Esophagus mucosa (tissue), 1 donor: ENCODE results near the gene UBXN6. TPM values are rescaled to one million over a fixed set of nuclear protein-coding genes. Genes with fewer than 3 reads are reported as not detected.
A peak's percentile ranks its signal among the peaks of the same experiment; 100 is the strongest.

Source experiments
- ATAC-seq: fragments of 200-7000 bp; cut with Tn5 transposase; one replicate; pipeline ENCODE4 v1.9.1; 2020
- total RNA-seq: library from RNA; stranded (reverse); gene quantifications from one replicate; pipeline ENCODE4 v1.2.4, GENCODE V29; 2023
- donor health status: DM: yes; HTN: yes; CAD: no.

Gene UBXN6
- total RNA-seq, 1 donor from 2014 or later, result 68.9 TPM

DNA sequence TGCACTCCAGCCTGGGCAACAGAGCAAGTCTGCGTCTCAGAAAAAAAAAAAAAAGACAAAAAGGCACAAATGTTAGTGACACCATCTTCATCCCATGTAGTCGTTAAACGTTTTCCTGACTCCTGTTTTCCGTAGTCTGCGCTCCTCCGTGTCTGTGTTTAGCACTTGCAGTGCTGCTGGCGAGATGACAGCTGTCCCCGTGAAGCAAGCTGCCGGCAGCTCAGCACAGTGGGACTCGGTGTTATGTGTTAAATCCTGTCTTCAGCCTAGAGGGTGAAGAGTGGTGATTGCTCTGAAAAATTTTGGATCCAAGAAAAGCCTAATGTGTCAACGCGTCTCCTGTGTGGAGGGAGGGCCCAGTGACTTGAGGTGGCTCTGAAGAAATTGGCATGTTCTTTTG lies 18.4 kb downstream of the UBXN6 start:
- no peak for ATAC-seq

DNA sequence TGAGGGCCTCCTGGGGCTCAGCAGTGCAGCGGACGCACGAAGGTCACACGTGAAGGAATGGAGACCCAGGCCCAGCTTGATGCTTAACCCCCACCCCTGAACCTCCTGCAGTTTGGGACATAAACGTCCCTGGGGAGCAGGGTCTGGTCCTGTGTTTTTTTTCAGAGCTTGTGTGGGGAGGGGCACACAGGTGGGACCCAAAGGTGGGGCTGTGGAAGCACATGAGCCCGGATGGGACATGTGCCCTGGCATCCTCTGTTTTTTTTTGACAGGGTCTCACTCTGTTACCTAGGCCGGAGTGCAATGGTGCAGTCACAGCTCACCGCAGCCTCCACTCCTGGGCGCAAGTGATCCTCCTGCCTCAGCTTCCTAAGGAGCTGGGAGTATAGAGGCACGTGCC lies 20.5 kb downstream of the UBXN6 start:
- no peak for ATAC-seq

DNA sequence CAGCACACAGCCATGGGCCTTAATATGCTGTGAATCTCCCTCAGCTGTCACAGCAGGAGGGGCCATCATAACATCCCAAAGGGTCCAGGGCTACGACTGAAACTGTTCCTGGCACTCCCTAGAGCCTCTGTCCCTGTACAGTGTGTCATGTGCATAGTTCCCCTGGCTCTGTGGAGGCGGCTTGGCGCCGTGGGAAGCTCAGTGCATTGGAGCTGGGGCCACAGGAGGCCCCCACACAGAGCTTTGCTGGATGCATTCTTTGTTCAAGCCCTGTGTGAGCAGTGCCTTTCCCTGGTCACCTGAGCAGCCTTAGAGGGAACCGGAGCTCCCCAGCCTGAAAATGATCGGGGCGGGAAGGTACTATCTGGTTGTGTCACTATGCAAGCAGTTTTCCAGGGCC lies 21.4 kb downstream of the UBXN6 start:
- ATAC-seq, result peak; percentile 15

DNA sequence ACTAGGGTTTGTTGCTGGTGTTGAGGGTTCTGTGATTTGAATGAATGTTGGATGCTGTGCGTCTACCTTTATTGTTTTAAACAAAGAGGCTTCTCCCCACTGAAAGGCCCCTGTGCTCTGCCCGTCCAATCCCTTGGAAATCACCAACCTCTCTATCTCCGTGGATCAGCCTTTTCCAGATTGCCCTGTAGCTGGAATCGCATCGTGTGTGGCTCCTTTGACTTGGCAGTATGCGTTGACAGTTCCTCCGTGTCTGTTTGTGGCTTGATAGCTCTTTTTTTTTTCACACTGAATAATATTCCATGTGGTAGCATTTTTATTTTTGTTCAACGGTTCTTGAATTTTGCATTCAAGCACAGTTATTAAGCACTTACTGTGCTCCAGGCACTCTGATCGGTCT lies 23.2 kb downstream of the UBXN6 start:
- no peak for ATAC-seq

DNA sequence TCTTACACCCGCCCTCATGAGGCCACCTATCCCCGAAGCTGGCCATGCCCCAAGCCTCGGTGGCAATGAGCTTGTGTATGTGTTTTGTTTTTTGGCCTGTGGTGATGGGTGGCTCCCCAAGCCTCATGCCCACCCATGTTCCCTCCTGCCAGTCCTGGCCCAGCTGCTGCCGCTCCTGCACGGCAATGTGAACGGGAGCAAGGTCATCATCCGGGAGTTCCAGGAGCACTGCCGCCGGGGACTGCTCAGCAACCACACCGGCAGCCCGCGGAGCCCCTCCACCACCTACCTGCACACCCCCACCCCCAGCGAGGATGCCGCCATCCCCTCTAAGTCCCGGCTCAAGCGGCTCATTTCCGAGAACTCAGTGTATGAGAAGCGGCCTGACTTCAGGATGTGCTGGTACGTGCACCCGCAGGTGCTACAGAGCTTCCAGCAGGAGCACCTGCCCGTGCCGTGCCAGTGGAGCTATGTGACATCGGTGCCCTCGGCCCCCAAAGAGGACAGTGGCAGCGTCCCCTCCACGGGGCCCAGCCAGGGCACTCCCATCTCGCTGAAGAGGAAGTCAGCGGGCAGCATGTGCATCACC lies 24.6 kb downstream of the UBXN6 start:
- ATAC-seq, result no peak

DNA sequence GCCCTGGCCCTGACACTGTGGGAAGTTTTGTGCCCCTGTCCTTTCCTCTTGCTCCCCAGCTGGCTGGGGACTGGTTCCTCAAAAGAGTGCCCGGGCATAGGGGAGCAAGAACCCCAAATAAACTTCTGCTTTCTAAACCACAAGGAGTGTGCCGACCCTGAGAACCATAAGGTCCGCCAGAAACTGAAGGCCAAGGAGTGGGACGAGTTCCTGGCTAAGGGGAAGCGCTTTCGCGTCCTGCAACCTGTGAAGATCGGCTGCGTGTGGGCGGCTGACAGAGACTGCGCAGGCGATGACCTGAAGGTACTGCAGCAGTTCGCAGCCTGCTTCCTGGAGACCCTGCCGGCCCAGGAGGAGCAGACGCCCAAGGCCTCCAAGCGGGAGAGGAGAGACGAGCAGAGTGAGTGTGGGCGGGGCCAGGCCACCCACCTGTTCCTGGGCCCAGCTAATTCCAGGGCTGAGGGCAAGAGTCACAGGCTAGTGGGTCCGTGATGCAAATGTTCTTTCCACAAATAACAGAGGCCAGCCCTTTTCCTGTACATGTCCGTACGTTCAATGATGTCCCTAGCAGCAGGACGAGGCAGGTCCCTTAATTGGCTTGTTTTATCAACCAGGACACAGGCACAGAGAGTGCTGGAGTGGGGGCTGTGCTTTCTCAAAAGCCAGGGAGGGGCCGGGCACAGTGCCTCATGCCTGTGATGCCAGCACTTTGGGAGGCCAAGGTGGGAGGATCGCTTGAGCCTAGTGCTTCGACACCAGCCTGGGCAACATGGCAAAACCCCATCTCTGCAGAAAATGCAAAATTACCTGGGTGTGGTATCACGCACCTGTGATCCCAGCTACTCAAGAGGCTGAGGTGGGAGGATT lies 25.6 kb downstream of the UBXN6 start:
- no peak for ATAC-seq

DNA sequence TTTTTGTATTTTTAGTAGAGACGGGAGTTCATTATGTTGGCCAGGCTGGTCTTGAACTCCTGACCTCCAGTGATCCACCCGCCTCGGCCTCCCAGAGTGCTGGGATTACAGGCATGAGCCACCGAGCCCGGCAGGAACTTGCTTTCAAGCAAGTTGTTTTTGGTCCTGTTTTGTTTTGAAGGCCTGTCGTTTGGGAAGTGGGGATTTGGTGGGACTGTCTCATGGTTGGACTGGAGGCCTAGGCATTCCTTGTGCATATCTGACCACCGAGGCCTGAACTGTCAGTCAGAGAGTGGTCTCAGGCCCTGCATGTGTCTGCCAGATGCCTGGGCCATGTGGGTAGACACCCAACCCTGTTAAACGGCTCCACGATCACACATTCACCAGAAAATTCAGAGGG lies 26.3 kb downstream of the UBXN6 start:
- no peak for ATAC-seq

DNA sequence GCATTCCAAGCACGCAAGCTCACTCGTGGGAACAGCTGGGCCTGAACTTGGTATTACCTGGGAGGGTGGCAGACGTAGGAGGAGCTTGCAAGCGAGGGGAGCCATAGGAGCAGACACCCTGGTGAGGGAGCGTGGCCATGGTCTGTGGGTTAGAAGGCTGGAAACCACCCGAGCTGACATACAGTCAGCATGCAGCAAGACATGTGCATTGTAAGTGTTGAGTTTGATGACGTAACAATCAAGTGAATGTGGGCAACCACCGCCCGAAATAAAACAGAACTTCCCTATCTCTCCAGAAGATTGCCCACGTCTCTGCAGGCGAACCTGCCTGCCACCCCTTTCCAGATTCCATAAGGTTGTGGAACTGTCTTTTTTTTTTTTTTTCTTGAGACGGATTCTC lies 26.8 kb downstream of the UBXN6 start:
- peak; percentile 20 for ATAC-seq

DNA sequence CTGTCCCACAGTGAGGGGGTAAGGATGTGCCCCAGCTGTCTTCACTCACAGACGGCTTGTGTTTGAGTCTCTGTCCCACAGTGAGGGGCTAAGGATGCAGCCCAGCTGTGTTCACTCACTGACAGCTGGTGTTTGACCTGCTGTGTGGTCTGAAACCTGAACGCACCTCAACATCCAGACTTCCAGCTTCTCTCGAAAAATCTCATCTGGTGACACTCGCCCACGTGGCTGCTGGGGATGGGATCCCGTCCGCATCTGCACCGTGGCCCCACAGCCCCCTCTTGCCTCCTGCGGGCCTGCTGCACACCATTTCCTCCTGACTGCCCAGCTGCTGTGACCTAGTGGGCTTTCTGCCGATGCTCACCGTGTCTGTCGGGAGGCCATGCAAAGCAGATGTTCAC lies 27.8 kb downstream of the UBXN6 start:
- ATAC-seq, result no peak

DNA sequence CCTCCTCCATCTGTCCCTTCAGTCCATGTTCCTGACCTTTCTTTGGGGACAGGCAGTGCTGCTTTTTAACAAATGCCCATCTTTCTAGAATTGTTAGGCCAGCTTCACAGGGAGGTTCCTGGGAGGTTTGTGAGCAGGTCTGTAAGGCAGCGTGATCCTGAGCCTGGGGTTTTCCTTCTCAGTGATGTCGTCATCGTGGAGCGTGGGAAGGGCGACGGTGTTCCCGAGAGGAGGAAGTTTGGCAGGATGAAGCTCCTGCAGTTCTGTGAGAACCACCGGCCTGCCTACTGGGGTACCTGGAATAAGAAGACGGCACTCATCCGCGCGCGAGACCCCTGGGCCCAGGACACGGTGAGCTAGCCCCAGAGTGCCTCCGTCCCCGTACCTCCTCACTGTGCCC lies 28.3 kb downstream of the UBXN6 start:
- ATAC-seq, result no peak

DNA sequence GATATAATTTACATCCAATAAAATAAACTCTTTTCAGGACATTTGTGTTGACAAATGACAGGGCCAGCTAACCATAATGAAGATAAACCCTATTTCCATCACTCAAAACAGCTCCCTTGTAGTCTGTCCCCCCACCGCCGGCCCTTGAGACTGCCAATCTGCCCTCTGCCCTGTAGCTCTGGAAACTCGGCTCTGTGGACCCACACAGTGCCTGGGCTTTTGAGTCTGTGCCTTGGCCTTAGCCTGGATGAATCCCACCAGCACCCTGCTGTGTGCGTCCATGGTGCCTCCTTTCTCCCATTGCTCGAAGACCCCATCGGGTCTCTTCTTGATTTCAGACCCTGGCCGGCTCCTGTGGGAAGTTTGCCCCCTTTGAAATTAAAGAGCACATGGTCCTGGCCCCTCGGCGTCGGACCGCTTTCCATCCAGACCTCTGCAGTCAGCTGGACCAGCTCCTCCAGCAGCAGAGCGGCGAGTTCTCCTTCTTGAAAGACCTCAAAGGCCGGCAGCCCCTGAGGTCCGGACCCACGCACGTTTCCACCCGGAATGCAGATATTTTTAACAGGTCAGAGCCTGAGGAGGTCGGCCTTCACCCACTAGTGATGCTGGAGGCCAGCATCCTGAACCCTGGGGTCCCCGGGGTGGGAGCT lies 29.1 kb downstream of the UBXN6 start:
- no peak for ATAC-seq

DNA sequence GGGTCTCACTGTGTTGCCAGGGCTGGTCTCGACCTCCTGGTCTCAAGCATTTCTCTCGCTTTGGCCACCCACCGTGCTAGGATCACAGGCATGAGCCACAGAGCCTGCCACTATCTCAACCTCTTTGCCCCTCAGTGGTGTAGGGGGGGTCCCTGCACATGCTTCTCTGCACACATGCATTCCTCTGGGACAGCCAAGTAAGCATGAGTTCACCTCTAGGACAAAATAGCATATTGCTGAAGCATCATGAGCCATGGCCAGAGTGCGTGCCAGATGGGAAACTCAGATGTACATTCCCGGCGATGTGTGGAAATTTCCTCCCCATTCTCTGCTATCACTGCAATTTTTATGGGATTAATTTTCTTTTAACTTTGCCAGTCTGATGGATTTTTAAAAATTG lies 32.1 kb downstream of the UBXN6 start:
- ATAC-seq, result no peak

DNA sequence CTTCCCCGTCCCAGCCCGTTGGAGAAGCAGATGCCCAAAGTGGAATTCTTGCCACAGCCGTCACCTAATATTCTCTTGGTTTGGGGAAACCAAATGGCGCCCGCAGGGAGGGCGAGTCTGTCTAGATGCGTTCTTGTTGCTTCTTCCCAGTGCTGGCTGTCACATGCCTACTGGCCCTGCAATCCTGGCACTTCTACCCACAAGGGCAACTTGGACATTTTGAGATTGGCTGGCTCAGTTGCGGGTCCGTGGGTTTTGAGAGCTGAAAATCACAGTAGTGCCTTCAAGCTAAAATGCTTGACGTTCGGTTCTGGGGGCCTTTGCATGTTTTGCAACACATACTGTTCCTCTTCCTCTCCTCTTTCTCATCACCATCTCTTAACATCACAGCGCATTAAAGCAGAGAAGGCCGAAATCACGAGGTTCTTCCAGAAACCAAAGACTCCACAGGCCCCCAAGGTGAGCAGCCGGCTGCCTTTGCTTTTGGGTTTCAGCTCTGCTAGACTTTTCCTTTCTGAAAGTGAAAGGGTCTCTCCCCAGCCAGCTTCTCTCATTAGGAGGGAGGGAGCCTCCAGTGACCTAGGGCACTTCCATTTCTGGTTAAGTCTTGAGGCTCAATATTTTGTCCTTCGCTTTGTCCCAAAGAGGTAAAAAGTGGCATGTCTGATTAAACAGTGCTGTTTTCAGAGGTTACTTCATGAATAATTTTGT lies 34.0 kb downstream of the UBXN6 start:
- no peak for ATAC-seq

DNA sequence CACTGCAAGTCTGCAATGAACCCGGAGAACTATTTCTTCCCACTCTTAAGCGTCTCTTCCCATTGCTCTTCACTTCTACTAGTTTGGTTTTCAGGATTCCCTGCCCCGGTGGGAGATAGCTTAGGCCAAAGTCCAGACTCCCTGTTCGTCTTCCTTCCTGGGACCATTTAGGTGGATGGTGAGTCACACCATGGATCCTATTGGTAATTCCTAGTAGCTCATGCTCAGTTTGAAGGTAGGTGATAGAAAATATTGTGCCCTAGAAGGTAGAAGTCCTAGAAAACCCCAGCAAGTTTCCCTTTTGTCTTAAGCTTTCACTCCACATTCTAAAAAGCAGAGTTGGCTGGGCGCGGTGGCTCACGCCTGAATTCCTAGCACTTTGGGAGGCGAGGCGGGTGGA lies 41.3 kb downstream of the UBXN6 start:
- ATAC-seq, result no peak

DNA sequence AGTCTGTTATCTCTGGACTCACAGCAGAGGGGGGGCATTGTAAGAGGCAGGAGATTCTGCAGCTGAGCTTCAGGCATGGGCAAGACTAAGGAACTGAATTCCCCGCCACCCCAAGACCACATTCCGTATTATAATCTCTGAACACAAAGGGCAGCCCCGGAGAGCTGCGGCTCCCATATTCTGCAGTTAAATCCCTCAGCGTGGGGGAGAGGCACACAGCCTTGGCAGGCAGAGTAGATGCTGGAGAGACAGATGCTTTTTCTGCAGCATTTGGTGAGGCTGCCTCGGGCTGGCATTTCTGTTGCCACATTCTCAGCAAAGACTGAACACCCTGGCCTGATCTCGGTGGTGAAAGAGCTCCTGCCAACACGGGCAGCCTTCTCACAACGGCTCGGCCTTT lies 42.2 kb downstream of the UBXN6 start:
- ATAC-seq, result no peak

DNA sequence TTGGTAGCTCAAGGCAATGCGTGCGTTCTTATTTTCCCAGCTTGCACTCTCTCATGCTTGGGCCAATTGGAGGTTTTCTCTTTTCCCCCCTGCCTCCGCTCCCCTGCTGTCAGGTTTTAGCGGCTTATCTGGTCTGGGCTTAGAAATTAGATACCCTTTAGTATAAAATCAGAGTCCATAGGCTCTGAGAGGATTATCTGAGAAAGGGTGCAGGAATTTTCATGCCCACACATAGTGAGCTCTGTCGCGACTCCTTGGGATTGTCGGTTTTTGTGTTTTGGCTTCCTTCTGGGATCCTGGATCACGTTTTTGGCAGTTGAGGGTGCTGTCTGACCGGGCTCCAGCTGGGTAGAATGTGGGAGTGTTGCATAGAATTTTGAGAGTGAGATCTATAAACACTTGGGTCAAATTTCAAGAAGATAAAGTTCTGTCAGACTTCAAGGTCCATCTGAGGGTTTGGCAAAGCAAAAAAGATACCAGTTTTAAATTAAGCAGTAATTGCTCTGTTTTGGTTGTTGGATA lies 42.7 kb downstream of the UBXN6 start:
- ATAC-seq, result no peak

DNA sequence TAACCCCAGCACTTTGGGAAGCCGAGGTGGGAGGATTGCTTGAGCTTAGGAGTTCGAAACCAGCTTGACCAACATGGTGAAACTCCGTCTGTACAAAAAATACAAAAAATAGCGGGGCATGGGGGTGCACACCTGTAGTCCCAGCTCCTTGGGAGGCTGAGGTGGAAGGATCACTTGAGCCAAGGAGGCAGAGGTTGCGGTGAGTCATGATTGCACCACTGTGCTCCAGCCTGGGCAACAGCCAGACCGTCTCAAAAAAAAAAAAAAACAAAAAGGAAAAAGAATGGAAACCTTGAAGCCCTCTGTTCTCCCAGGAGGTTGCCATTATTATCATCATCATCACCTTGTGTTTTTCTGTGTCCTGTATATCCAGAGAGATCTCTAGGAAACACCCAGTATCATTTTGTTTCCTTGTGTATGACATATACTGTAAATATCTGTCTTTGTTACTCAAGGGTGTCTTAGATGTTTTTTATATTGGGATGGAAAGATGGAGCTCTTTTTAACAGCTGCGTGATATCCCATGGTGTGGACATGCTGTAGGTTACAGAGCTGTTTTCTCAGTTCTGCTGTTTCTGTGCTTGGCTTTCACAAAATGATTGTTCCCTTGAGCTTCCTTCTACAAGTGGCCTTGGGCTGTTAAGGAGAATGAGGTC lies 43.3 kb downstream of the UBXN6 start:
- ATAC-seq, result no peak

DNA sequence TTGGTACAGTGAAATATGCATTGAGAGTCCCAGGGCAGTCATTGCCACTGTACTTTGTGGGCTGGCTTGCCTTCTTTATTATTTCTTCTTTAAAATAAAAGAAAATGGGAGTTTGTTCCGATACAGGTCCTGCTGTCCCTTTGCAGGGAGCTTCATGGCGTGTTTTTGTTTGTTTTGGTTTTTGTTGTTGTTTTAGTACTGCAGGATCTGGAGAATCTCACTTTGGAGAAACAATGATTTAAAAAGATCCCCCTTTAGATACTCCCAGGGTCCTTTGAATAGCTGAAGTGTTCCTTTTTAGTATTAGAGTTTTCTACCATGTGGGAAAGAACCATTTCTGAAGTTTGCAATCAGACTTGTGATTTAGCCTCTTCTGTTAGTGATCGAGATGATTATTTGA lies 44.0 kb downstream of the UBXN6 start:
- ATAC-seq, result no peak

DNA sequence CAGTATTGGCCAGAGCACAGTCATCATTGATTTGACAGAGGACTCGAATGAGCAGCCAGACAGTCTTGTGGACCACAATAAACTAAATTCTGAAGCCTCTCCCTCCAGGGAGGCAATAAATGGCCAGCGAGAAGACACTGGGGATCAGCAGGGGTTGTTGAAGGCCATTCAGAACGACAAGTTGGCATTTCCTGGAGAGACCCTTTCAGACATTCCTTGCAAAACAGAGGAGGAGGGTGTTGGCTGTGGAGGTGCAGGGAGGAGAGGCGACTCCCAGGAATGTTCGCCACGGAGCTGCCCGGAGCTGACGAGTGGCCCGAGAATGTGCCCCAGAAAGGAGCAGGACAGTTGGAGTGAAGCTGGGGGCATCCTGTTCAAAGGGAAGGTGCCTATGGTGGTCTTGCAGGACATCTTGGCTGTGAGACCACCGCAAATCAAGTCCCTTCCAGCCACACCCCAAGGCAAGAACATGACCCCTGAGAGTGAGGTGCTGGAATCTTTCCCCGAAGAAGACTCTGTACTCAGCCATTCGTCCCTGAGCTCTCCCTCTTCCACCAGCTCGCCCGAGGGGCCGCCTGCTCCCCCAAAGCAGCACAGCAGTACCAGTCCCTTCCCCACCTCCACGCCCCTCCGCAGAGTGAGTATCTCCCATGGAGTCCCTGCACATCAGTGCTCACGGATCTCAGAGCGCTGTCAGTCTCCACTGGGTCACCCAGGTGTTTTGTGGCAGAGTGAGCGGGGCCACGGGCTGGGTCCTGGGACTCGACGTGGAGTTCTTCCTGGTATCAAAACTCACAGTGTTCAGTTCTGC lies 48.3 kb downstream of the UBXN6 start:
- ATAC-seq, result no peak

DNA sequence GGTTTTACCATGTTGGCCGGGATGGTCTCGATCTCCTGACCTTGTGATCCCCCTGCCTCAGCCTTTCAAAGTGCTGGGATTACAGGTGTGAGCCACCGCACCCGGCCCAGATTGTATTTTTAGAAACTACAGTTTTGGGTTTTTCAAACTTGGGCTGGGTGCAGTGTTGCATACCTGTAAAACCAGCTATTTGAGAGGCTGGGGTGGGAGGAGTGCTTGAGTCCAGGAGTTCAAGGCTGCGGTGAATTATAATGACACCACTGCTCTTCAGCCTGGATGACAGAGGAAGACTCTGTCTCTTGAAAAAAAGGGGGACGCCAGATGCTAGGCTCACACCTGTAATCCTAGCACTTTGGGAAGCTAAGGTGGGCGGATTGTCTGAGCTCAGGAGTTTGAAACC lies 51.0 kb downstream of the UBXN6 start:
- ATAC-seq, result no peak

DNA sequence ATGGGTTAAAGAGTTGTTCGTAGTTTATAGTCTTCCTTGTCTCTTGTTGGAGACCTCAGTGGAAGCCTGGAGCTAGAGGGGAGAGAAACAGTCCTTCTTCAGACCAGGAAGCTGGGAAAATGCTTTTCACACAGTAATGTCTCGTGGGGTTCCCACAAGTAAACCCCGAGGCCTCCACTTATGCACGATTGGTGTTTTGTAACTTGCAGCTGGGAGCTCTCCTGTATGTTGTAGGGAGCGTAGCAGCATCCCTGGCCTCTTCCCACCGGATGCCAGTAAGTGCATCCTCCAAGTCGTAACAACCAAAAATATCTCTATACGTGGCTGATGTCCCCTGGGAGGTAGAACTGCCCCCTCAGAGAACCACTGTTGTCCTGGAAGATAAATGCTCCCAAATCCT lies 51.6 kb downstream of the UBXN6 start:
- ATAC-seq, result no peak
